DMS 273 (cell line): ENCODE data around the gene VAMP5.

Source experiments
- DNase-seq: peaks from one replicate; lab custom pipeline; 2025; ENCODE audit not compliant: unreplicated experiment; lab: John Stamatoyannopoulos, UW

Gene VAMP5

DNA sequence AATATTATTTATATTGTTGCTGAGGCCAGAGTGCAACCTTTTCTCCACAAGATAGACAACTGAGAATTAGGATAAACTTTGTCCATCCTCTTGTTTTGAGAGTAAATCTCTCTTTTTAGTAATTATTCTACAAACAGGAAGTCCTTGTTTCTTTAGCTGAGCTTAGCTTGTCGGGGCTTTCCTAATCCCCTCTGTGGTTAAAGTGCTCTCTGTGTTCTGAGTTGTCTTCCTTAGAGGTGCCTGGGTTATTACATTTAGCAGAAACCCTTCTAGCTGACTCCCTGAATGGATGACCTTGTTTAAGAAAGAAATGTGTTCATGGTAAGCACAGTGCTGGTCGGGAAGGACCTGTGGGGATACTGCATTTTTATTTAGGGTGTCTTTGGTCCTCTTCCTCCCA, 44.4 kb downstream of the VAMP5 start:
- no peak for DNase-seq

DNA sequence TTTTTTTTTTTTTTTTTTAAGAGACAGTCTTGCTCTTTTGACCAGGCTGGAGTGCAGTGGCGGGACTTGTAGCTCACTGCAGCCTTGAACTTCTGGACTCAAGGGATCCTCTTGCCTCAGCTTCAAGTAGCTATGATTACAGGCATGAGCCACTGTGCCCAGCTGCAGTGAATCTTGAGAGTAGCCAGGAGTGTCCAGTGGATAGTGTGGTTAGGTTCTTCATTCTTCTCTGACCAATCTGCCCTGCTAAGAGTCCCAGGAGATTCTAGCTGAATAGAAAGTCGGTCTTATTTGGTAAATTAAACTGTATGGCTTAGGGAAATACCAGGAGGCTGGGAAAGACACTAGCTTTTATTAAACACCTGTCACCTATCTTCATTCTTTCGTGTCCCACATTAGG, 47.1 kb downstream of the VAMP5 start:
- no peak for DNase-seq

GRCh38 chr2:85635011-85635410, 50.8 kb downstream of the VAMP5 start:
- no peak for DNase-seq

DNA sequence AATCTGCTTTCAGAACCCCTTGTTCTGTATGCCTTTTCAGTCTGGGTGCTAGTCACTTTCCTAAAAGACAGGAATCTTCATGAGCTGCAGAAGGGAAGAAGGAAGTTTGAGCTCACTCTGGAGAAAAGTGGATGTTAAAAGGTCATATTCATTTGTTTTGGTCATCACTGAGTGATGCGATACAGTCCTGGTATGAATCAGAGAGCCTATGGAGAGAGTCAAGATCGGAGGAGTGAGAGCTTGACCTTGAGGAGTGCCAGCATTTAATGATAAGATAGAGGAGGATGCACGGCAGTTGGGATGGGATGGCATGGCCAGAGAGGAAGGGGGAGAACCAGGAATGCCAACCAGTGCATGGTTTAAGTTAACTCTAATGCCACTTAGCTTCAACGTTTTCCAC, 51.4 kb downstream of the VAMP5 start:
- no peak for DNase-seq

DNA sequence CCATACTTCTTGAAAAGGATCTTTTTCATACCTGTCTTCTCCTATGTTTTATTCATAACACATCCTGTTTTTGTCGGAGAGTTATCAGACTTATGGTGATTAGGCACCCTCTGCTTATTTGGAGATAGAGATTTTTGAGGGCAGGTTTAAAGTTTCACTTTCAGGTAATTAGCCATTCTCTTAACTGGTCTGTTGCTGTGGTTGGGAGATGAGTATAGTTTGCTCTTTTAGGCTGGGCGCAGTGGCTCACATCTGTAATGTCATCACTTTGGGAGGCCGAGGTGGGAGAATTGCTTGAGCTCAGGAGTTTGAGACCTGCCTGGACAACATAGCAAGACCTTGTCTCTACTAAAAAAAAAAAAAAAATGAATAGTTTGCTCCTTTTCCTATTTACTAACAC, 58.5 kb downstream of the VAMP5 start:
- no peak for DNase-seq
